Stimulated activated CD4-positive, alpha-beta T cell treated with anti-CD3 and anti-CD28 coated beads, Interleukin-4, amount 100 ng/mL, for 1 hour (primary cell): ENCODE measurements around the gene KRT81.

Experiments used
- DNase-seq: peaks from one replicate; pipeline ENCODE4 v3.0.0-alpha.2; 2020

Gene KRT81

DNA sequence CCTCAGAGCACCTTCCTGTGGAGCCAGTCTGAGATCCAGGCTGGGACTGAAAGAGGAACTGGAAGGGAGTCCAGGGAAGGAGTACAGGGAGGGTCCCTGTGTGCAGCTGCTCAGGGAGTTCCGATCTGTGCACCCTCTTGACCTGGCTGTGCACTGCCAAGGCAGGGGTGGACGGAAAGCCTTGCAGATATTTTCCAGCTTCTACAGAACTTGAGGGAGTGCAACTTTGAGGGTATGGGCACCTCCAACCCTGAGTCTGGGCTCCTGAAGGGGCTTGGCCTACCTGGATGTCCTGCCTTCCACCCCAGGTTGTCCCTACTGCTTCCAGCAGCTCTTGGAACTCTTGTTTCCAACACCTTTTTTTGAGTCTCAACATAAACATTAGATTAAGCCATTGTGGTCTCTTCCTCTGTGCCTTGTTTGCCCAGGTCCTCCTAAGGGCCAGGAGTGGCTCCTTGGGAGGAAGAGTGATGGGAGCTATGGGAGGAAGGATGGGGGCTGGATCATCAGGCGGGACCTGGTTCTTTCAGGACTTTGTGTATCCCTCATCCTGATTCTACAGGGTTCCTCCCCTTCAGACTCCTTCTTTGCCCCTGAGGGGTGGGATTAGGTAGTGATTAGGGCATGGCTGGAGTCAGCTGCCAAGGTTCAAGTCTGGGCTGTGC lies 54.8 kb downstream of the KRT81 start:
- DNase-seq, result no peak
